Astrocyte (in vitro differentiated cells and primary cell): Measurements from ENCODE around the gene FOXM1. TPM values are rescaled to one million over a fixed set of nuclear protein-coding genes. Genes with fewer than 3 reads are reported as not detected.

Experiments used
- DNase-seq: peaks from one replicate; pipeline ENCODE4 v3.0.0-alpha.2; 2010; ENCODE audit warnings: low read depth
- FAIRE-seq: peaks from 2 replicates; lab custom pipeline; 2011; peaks lifted over from hg19 to GRCh38; lab: Jason Lieb, UNC
- H2AFZ ChIP-seq: 2 replicates; pipeline ENCODE4 v1.6.0; 2012; ENCODE audit warnings: low read depth, low read length, inconsistent platforms
- H3K27ac ChIP-seq: 2 replicates; pipeline ENCODE4 v1.5.1; 2011; ENCODE audit warnings: low read depth, low read length, inconsistent platforms
- H3K27me3 ChIP-seq: 2 replicates; pipeline ENCODE4 v1.6.0; 2011; ENCODE audit warnings: low read length, inconsistent platforms; ENCODE audit not compliant: insufficient read depth
- H3K36me3 ChIP-seq: 2 replicates; pipeline ENCODE4 v1.5.1; 2011; ENCODE audit warnings: low read length, inconsistent platforms; ENCODE audit not compliant: insufficient read depth
- H3K4me1 ChIP-seq: 2 replicates; pipeline ENCODE4 v1.5.1; 2011; ENCODE audit warnings: low read length, inconsistent platforms; ENCODE audit not compliant: insufficient read depth
- H3K4me2 ChIP-seq: 2 replicates; pipeline ENCODE4 v1.6.0; 2012; ENCODE audit warnings: low read length, inconsistent platforms
- H3K4me3 ChIP-seq: 2 replicates; pipeline ENCODE4 v1.5.1; 2011; ENCODE audit warnings: low read depth, mild to moderate bottlenecking, low read length, inconsistent platforms; ENCODE audit not compliant: insufficient read depth
- H3K79me2 ChIP-seq: 2 replicates; pipeline ENCODE4 v1.6.0; 2012; ENCODE audit warnings: mild to moderate bottlenecking, low read length, inconsistent platforms; ENCODE audit not compliant: insufficient read depth
- H3K9ac ChIP-seq: 2 replicates; pipeline ENCODE4 v1.6.0; 2012; ENCODE audit warnings: mild to moderate bottlenecking, low read length, inconsistent platforms
- H3K9me3 ChIP-seq: 2 replicates; pipeline ENCODE4 v1.5.1; 2012; ENCODE audit warnings: low read depth, mild to moderate bottlenecking, low read length, inconsistent platforms; ENCODE audit not compliant: insufficient read depth
- H4K20me1 ChIP-seq: 2 replicates; pipeline ENCODE4 v1.6.0; 2012; ENCODE audit warnings: low read length, inconsistent platforms; ENCODE audit not compliant: insufficient read depth
- H3K27ac Mint-ChIP-seq: one replicate; pipeline ENCODE4 v1.8.0; 2021; ENCODE audit warnings: mild to moderate bottlenecking, mixed read lengths; ENCODE audit not compliant: unreplicated experiment
- H3K27me3 Mint-ChIP-seq: one replicate; pipeline ENCODE4 v1.8.0; 2021; ENCODE audit warnings: low read depth, mixed read lengths; ENCODE audit not compliant: unreplicated experiment
- H3K36me3 Mint-ChIP-seq: one replicate; pipeline ENCODE4 v1.8.0; 2021; ENCODE audit warnings: low read depth, mixed read lengths; ENCODE audit not compliant: unreplicated experiment
- H3K4me1 Mint-ChIP-seq: one replicate; pipeline ENCODE4 v1.8.0; 2021; ENCODE audit warnings: low read depth, mixed read lengths; ENCODE audit not compliant: unreplicated experiment
- H3K4me3 Mint-ChIP-seq: one replicate; pipeline ENCODE4 v1.8.0; 2021; ENCODE audit warnings: mild to moderate bottlenecking, moderate library complexity, mixed read lengths; ENCODE audit not compliant: unreplicated experiment
- H3K9me3 Mint-ChIP-seq: one replicate; pipeline ENCODE4 v1.8.0; 2021; ENCODE audit warnings: mild to moderate bottlenecking, mixed read lengths; ENCODE audit not compliant: unreplicated experiment
- CTCF ChIP-seq: IDR thresholded peaks from 2 replicates; pipeline ENCODE4 v1.5.1; 2011; ENCODE audit warnings: low read depth, mild to moderate bottlenecking, inconsistent platforms, low read length, moderate library complexity; ENCODE audit not compliant: insufficient read depth
- EZH2 ChIP-seq: IDR thresholded peaks from 2 replicates; pipeline ENCODE4 v1.6.1; 2012; ENCODE audit warnings: mild to moderate bottlenecking, low read length, inconsistent platforms; ENCODE audit not compliant: insufficient read depth
- total RNA-seq: library from RNA; stranded (reverse); gene quantifications from 2 replicates; pipeline ENCODE4 v1.2.1, GENCODE V29; 2021

The FOXM1 gene
- total RNA-seq, 1 donor from 2014 or later = 7.1 TPM

- no peaks in the 10 kb centered on the region for H3K4me1 ChIP-seq
- Mint-ChIP-seq H3K27me3 (peaks cover 2% of the 10 kb centered on the region), H3K4me3 (no peak overlapping the region), H3K4me1 (peaks cover 2% of the 10 kb centered on the region), H3K36me3 (peaks cover 4% of the 10 kb centered on the region), H3K9me3 (no peaks in the 10 kb centered on the region), H3K27ac (no peak overlapping the region)
- DNase-seq = no peak
- no peaks in the 10 kb centered on the region for H3K27me3 ChIP-seq
- no peak overlapping the region for H2AFZ ChIP-seq
- no peaks in the 10 kb centered on the region for H4K20me1 ChIP-seq
- H3K36me3 ChIP-seq = peaks cover 14% of the 10 kb centered on the region
- no peak for FAIRE-seq
- no peak overlapping the region for H3K4me2 ChIP-seq
- H3K9ac ChIP-seq = no peak overlapping the region
- no peak for TF ChIP-seq EZH2
- TF ChIP-seq CTCF = no peak
- H3K9me3 ChIP-seq = no peaks in the 10 kb centered on the region
- H3K27ac ChIP-seq = no peak overlapping the region
- H3K79me2 ChIP-seq = no peaks in the 10 kb centered on the region
- H3K4me3 ChIP-seq = no peak overlapping the region
Observed at GRCh38 chr12:2860170-2860569, 16.8 kb downstream of the FOXM1 start.

- peaks cover 4% of the 10 kb centered on the region for H3K36me3 Mint-ChIP-seq
- H4K20me1 ChIP-seq = no peaks in the 10 kb centered on the region
- H3K27ac ChIP-seq = no peak overlapping the region
- no peak overlapping the region for H3K9ac ChIP-seq
- H3K36me3 ChIP-seq = peaks cover 14% of the 10 kb centered on the region
- no peak overlapping the region for H3K4me3 Mint-ChIP-seq
- H3K79me2 ChIP-seq = no peaks in the 10 kb centered on the region
- TF ChIP-seq EZH2 (no peak), CTCF (no peak)
- no peaks in the 10 kb centered on the region for H3K27me3 ChIP-seq
- no peak overlapping the region for H2AFZ ChIP-seq
- FAIRE-seq = no peak
- H3K9me3 Mint-ChIP-seq = no peaks in the 10 kb centered on the region
- no peak overlapping the region for H3K4me3 ChIP-seq
- peaks cover 2% of the 10 kb centered on the region for H3K4me1 Mint-ChIP-seq
- peak overlapping the region; percentile 41 for H3K27ac Mint-ChIP-seq
- no peaks in the 10 kb centered on the region for H3K4me1 ChIP-seq
- DNase-seq = no peak
- peaks cover 2% of the 10 kb centered on the region for H3K27me3 Mint-ChIP-seq
- no peak overlapping the region for H3K4me2 ChIP-seq
- no peaks in the 10 kb centered on the region for H3K9me3 ChIP-seq
Observed at GRCh38 chr12:2858944-2859421, 18.0 kb downstream of the FOXM1 start.

GRCh38 chr12:2858334-2858733 lies 18.6 kb downstream of the FOXM1 start:
- Mint-ChIP-seq H3K4me1 (peaks cover 2% of the 10 kb centered on the region), H3K27ac (no peak overlapping the region), H3K4me3 (no peak overlapping the region), H3K36me3 (peaks cover 4% of the 10 kb centered on the region), H3K27me3 (peaks cover 2% of the 10 kb centered on the region), H3K9me3 (no peaks in the 10 kb centered on the region)
- Histone ChIP-seq H3K4me2 (no peak overlapping the region), H3K27me3 (no peaks in the 10 kb centered on the region), H3K4me3 (no peak overlapping the region), H4K20me1 (no peaks in the 10 kb centered on the region), H3K36me3 (peaks cover 14% of the 10 kb centered on the region), H3K4me1 (no peaks in the 10 kb centered on the region), H3K79me2 (no peaks in the 10 kb centered on the region), H2AFZ (no peak overlapping the region), H3K27ac (no peak overlapping the region), H3K9ac (no peak overlapping the region), H3K9me3 (no peaks in the 10 kb centered on the region)
- no peak for FAIRE-seq
- DNase-seq = no peak
- no peak for TF ChIP-seq CTCF
